K562 (cell line): ENCODE data around the gene OR2B2. TPM values are rescaled to one million over a fixed set of nuclear protein-coding genes. Genes with fewer than 3 reads are reported as not detected.
A peak's percentile ranks its signal among the peaks of the same experiment; 100 is the strongest.

Experiments used
- CCNT2 ChIP-seq: IDR thresholded peaks from 2 replicates; pipeline ENCODE4 v1.6.1; 2011; ENCODE audit warnings: borderline replicate concordance, low read depth, mild to moderate bottlenecking, moderate library complexity, mixed read lengths, low read length; ENCODE audit not compliant: insufficient read length; ENCODE audit errors: extremely low read depth
- CEBPB ChIP-seq: fragments of 450-650 bp; IDR thresholded peaks from 2 replicates; pipeline ENCODE4 v1.6.1; 2016; ENCODE audit warnings: missing genetic modification characterization, missing compliant biosample characterization
- CSDE1 ChIP-seq, 2 experiments: fragments of 450-650 bp; IDR thresholded peaks; 2 replicates each; pipeline ENCODE4 v1.6.1; 2016; ENCODE audit warnings: mild to moderate bottlenecking in 1 of 2
- E2F3 ChIP-seq: fragments of 250-450 bp; sonication (Bioruptor Pico); IDR thresholded peaks from 2 replicates; pipeline ENCODE4 v1.4.0; 2020; ENCODE audit warnings: mild to moderate bottlenecking
- EWSR1 ChIP-seq: fragments of 450-650 bp; IDR thresholded peaks from 2 replicates; pipeline ENCODE4 v1.6.1; 2018; ENCODE audit warnings: borderline replicate concordance, mild to moderate bottlenecking, low read depth, moderate library complexity; ENCODE audit not compliant: partially characterized antibody
- FOXJ2 ChIP-seq: fragments of 200-800 bp; sonication (Bioruptor generic); IDR thresholded peaks from 2 replicates; pipeline ENCODE4 v1.6.1; 2016; ENCODE audit warnings: missing genetic modification characterization, missing compliant biosample characterization
- HNRNPK ChIP-seq: fragments of 200-400 bp; formaldehyde crosslinking; IDR thresholded peaks from one replicate; pipeline ENCODE4 v1.6.1; 2018; ENCODE audit warnings: mild to moderate bottlenecking, low read depth, low read length; ENCODE audit not compliant: poor library complexity, severe bottlenecking
- KHSRP ChIP-seq: fragments of 450-650 bp; IDR thresholded peaks from 2 replicates; pipeline ENCODE4 v1.6.1; 2017
- NBN ChIP-seq: fragments of 450-650 bp; IDR thresholded peaks from 2 replicates; pipeline ENCODE4 v1.6.1; 2016; ENCODE audit warnings: low read depth, mild to moderate bottlenecking
- SMARCE1 ChIP-seq: fragments of 450-650 bp; IDR thresholded peaks from 2 replicates; pipeline ENCODE4 v1.7.1; 2016; ENCODE audit warnings: mild to moderate bottlenecking
- ZFX ChIP-seq: sonication (generic); formaldehyde crosslinking; IDR thresholded peaks from 2 replicates; pipeline ENCODE4 v1.8.0; 2022; ENCODE audit warnings: mild to moderate bottlenecking, missing genetic modification reagents, moderate library complexity
- ZKSCAN8 ChIP-seq: fragments of 200-800 bp; sonication (Bioruptor generic); IDR thresholded peaks from 2 replicates; pipeline ENCODE4 v1.6.1; 2016; ENCODE audit warnings: missing genetic modification characterization, missing compliant biosample characterization
- ZNF12 ChIP-seq: sonication (generic); formaldehyde crosslinking; IDR thresholded peaks from 2 replicates; pipeline ENCODE4 v1.4.0; 2020; ENCODE audit warnings: mild to moderate bottlenecking, missing genetic modification reagents
- ZNF699 ChIP-seq: fragments of 250-450 bp; sonication (Bioruptor Pico); IDR thresholded peaks from 2 replicates; pipeline ENCODE4 v1.8.0; 2021; ENCODE audit warnings: mild to moderate bottlenecking, moderate library complexity; ENCODE audit not compliant: insufficient replicate concordance
- polyA plus RNA-seq, 8 experiments: library from polyadenylated mRNA; depleted of rRNA in 4 of 8; stranded (reverse) in 5 of 8; unstranded in 3 of 8; fragments of >200 nt; fragmentation: Nextera tagmentation in 2 of 8; fragmentation: Illumina TruSeq in 1 of 8; extraction: Ambion mirVana in 2 of 8; extraction: Trizol in 1 of 8; gene quantifications; 2 replicates each; pipeline versions ENCODE4 v1.2.1 to v1.2.3, GENCODE V29; 2011 to 2014; ENCODE audit warnings: inconsistent platforms in 1 of 8, missing spikeins in 1 of 8
- total RNA-seq, 7 experiments: library from RNA; depleted of rRNA in 6 of 7; stranded (reverse); fragments of >200 nt in 6 of 7; fragmentation: Illumina TruSeq in 2 of 7; extraction: Trizol in 2 of 7; gene quantifications; 2 replicates each; pipeline versions ENCODE4 v1.2.1 to v1.2.3, GENCODE V29; 2011 to 2021; ENCODE audit warnings: low replicate concordance in 1 of 7
- TF ChIP-seq, protein P1 (sequence below): sonication (generic); IDR thresholded peaks from 2 replicates; pipeline ENCODE4 v1.6.1; 2016
- TF ChIP-seq, protein P2 (sequence below): fragments of 450-650 bp; conservative IDR thresholded peaks from 2 replicates; pipeline ENCODE4 v1.6.1; 2016; ENCODE audit warnings: missing genetic modification characterization, low read depth, mild to moderate bottlenecking, control low read depth, missing compliant biosample characterization
- TF ChIP-seq, protein P3 (sequence below): fragments of 450-650 bp; formaldehyde crosslinking; IDR thresholded peaks from 2 replicates; pipeline ENCODE4 v1.4.0; 2020; ENCODE audit warnings: mild to moderate bottlenecking, moderate library complexity
- TF ChIP-seq, protein P4 (sequence below), 2 experiments: IDR thresholded peaks in 1 of 2; conservative IDR thresholded peaks in 1 of 2; 2 replicates each; pipeline ENCODE4 v1.6.1; 2016; ENCODE audit warnings: low read depth in 2 of 2, mild to moderate bottlenecking in 1 of 2, missing compliant biosample characterization in 1 of 2, missing genetic modification characterization in 1 of 2, moderate library complexity in 1 of 2
- TF ChIP-seq, protein P5 (sequence below): fragments of 450-650 bp; IDR thresholded peaks from 2 replicates; pipeline ENCODE4 v1.6.1; 2018; ENCODE audit warnings: mild to moderate bottlenecking, low read depth; ENCODE audit not compliant: partially characterized antibody

Gene OR2B2
- total and polyA plus RNA-seq, 9 of the 15 experiments (the other 6 are each of a cell fraction or from before 2014, with no cell fraction given) = 0.24 TPM; not detected in 8

DNA sequence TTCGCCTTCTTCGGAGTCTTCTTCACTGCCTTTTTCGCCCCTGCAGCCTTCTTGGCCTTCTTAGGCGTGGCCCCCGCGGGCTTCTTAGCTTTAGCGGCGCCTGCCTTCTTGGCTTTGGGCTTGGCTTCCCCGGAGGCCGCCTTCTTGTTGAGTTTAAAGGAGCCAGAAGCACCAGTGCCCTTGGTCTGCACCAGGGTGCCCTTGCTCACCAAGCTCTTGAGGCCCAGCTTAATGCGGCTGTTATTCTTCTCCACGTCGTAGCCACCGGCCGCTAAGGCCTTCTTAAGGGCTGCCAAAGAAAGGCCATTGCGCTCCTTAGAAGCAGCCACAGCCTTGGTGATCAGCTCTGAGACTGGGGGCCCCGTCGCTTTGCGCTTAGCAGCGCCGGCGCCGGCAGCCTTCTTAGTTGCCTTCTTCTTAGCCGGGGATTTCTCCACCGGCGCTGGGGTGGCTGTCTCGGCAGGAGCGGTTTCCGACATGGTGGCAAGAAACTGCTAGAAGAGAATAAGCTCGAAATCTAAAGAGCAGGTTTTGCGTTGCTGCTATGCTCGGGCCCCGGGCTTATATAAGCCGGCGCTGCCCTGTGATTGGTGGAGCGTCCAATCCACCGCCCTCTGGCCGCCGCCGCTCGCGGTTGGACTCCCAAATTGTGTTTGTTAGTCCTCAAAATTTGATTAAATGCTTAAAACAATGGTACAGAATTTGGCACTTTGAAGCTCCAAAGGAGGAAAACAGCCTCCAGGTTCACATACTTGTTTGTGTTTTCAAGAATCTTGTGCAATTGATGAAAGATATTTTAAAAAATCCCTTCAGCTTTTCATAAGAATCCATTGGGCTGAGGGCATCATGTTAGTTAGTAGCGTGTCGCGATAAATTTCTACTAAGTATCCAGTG lies 44.9 kb downstream of the OR2B2 start (continued):
- TF ChIP-seq E2F3 (CRISPR knock-in tag) = no peak
- TF ChIP-seq, protein P1, sequence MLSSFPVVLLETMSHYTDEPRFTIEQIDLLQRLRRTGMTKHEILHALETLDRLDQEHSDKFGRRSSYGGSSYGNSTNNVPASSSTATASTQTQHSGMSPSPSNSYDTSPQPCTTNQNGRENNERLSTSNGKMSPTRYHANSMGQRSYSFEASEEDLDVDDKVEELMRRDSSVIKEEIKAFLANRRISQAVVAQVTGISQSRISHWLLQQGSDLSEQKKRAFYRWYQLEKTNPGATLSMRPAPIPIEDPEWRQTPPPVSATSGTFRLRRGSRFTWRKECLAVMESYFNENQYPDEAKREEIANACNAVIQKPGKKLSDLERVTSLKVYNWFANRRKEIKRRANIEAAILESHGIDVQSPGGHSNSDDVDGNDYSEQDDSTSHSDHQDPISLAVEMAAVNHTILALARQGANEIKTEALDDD = no peak
- no peak for TF ChIP-seq ZNF12
- no peak for TF ChIP-seq FOXJ2 (tag)
- no peak for TF ChIP-seq EWSR1
- TF ChIP-seq CCNT2 = no peak
- TF ChIP-seq CSDE1 (IDR thresholded peaks at IDR 0.05) = no peak
- no peak for TF ChIP-seq KHSRP
- no peak for TF ChIP-seq SMARCE1
- peak; percentile 60 for TF ChIP-seq ZFX (CRISPR knock-in tag)
- no peak for TF ChIP-seq ZNF699 (CRISPR knock-in tag)
- TF ChIP-seq, protein P2, sequence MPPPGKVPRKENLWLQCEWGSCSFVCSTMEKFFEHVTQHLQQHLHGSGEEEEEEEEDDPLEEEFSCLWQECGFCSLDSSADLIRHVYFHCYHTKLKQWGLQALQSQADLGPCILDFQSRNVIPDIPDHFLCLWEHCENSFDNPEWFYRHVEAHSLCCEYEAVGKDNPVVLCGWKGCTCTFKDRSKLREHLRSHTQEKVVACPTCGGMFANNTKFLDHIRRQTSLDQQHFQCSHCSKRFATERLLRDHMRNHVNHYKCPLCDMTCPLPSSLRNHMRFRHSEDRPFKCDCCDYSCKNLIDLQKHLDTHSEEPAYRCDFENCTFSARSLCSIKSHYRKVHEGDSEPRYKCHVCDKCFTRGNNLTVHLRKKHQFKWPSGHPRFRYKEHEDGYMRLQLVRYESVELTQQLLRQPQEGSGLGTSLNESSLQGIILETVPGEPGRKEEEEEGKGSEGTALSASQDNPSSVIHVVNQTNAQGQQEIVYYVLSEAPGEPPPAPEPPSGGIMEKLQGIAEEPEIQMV (tag) = no peak
- TF ChIP-seq, protein P3, sequence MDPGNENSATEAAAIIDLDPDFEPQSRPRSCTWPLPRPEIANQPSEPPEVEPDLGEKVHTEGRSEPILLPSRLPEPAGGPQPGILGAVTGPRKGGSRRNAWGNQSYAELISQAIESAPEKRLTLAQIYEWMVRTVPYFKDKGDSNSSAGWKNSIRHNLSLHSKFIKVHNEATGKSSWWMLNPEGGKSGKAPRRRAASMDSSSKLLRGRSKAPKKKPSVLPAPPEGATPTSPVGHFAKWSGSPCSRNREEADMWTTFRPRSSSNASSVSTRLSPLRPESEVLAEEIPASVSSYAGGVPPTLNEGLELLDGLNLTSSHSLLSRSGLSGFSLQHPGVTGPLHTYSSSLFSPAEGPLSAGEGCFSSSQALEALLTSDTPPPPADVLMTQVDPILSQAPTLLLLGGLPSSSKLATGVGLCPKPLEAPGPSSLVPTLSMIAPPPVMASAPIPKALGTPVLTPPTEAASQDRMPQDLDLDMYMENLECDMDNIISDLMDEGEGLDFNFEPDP (CRISPR knock-in tag) = no peak
- TF ChIP-seq HNRNPK = no peak
- TF ChIP-seq NBN = no peak
- TF ChIP-seq, protein P4, sequence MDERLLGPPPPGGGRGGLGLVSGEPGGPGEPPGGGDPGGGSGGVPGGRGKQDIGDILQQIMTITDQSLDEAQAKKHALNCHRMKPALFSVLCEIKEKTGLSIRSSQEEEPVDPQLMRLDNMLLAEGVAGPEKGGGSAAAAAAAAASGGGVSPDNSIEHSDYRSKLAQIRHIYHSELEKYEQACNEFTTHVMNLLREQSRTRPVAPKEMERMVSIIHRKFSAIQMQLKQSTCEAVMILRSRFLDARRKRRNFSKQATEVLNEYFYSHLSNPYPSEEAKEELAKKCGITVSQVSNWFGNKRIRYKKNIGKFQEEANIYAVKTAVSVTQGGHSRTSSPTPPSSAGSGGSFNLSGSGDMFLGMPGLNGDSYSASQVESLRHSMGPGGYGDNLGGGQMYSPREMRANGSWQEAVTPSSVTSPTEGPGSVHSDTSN (CRISPR knock-in tag; IDR thresholded peaks at IDR 0.05; ENCODE audit: low read depth) = no peak
- TF ChIP-seq, protein P4 (tag; conservative IDR thresholded peaks at IDR 0.05; ENCODE audit: low read depth) = no peak
- TF ChIP-seq, protein P5, sequence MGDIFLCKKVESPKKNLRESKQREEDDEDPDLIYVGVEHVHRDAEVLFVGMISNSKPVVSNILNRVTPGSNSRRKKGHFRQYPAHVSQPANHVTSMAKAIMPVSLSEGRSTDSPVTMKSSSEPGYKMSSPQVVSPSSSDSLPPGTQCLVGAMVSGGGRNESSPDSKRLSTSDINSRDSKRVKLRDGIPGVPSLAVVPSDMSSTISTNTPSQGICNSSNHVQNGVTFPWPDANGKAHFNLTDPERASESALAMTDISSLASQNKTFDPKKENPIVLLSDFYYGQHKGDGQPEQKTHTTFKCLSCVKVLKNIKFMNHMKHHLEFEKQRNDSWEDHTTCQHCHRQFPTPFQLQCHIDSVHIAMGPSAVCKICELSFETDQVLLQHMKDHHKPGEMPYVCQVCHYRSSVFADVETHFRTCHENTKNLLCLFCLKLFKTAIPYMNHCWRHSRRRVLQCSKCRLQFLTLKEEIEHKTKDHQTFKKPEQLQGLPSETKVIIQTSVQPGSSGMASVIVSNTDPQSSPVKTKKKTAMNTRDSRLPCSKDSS = no peak
- no peak for TF ChIP-seq ZKSCAN8 (CRISPR knock-in tag)
- no peak for TF ChIP-seq CEBPB (tag)
